SH-SY5Y (cell line): ENCODE data around the gene PVALEF.

Experiments
- GATA2 ChIP-seq: IDR thresholded peaks from 2 replicates; pipeline ENCODE4 v1.6.1; 2011; ENCODE audit warnings: mild to moderate bottlenecking, low read depth, low read length
- GATA3 ChIP-seq: IDR thresholded peaks from 2 replicates; pipeline ENCODE4 v1.6.1; 2011; ENCODE audit warnings: low read depth, mild to moderate bottlenecking, low read length, moderate library complexity

DNA sequence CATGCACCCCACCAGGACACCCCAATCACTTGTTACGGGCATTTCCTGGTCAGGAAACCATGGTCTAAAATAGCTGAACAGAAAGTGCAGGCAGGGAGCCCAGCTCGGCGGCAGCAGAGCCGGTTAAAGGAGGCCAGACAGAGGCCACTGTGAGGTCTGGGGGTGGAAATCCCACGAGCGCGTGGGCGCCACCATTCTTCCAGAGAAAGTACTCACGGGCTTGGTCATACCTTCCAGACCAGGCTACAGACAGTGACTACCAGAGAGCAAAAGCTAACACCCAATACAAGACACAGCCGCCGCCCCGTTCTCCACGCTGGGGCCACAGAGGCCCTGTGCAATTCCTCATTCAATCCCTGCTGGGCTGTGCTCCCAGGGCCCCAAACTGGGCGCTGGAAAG is 45.6 kb downstream of the PVALEF start:
- TF ChIP-seq GATA2 (no peak), GATA3 (no peak)
